GM18870 (cell line): ENCODE results near the gene CNTNAP2.
"Not testable (repeated sequence)": the region's sequence is repeated elsewhere in the genome, so short reads cannot be mapped to it uniquely, and the experiment has no call there.

Experiments used
- ATAC-seq: cut with Tn5 transposase; IDR thresholded peaks from one replicate; pipeline ENCODE4 v1.9.1; 2021; ENCODE audit warnings: moderate library complexity; ENCODE audit not compliant: unreplicated experiment

Gene CNTNAP2

DNA sequence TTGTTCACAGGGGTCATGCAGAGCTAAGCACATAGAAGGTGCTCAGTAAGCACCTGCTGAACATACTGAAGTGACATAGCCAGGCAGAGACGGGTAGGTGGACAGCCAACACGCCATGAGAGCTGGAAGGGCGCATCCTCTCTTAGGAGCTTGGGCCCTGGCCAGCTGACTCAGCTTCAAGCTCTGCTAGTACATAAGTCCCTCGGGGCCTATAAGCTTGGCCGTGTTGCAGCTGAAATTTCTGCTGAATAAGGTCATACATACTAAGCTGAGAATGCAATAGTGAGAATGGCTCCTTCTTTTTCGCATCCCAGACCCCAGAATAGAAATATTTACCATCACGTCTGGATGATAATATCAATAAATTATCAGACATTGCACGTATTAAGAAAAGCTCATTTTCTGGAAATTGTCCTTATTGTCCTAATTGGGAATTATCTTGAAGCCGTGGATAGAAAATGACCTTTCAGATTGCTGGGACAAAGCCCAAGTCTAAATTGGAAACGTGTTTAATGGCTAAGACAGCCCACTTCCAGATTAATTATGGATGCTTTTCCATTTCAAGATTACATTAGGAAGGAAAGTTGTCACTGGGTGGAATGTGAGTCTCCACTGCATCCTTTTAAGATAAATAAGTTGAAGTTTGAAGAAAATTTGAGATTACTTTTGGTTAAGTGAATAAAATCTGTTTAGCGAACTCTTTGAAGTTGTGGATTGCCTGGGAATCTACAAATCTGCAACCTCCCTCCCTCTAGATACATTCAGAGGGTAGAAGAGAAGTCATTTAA is 2186.9 kb downstream of the CNTNAP2 start:
- ATAC-seq = no peak

DNA sequence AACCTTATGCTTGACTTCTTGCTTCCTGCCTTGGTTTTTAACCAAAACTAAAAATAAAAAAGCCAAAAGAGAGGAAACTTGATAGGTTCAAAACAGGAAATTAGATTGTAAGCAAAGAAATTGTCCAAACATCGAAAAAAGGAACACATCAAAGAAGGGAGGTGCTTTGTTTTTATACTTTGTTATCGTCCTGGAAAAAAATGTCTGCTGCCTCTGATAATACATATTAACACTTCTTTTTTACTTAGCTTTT is 2187.4 kb downstream of the CNTNAP2 start:
- ATAC-seq = no peak

DNA sequence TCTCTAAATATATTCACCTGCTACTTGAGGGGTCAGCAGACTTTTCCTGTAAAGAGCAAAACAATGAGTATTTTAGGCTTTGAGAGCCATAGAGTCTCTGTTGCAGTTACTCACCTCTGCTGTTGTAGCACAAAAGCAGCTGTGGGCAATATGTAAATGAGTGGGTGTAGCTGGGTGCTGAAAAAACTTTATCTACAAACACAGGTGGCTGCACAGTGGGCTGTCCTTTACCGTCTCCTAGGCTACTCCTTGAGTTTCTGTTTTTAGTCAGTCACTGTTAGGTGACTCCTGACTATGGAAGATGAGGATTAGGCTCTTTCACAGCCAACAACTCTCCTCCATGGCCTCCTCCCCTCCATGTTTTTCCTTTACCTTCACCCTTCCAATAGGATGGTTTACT is 2187.9 kb downstream of the CNTNAP2 start:
- ATAC-seq = no peak

DNA sequence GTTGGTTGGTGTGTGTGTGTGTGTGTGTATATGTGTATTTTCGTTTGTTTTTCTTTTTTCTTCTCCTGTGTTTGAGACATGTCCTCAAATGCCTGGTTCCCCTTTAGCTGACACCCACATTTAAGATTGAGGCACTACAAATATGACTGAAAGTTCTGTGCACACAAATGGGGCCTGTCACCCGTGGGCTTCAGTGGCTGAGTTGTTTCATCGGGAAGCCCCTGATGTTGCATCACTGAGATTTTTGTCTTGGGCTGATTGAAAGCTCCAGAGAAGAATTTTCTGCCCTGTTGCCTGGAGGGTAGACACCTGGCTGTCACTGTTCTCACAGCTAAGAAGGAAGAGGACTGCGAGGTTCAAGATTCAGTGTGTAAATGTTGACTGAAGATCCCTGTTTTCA is 2190.2 kb downstream of the CNTNAP2 start:
- ATAC-seq = peak; percentile 68

DNA sequence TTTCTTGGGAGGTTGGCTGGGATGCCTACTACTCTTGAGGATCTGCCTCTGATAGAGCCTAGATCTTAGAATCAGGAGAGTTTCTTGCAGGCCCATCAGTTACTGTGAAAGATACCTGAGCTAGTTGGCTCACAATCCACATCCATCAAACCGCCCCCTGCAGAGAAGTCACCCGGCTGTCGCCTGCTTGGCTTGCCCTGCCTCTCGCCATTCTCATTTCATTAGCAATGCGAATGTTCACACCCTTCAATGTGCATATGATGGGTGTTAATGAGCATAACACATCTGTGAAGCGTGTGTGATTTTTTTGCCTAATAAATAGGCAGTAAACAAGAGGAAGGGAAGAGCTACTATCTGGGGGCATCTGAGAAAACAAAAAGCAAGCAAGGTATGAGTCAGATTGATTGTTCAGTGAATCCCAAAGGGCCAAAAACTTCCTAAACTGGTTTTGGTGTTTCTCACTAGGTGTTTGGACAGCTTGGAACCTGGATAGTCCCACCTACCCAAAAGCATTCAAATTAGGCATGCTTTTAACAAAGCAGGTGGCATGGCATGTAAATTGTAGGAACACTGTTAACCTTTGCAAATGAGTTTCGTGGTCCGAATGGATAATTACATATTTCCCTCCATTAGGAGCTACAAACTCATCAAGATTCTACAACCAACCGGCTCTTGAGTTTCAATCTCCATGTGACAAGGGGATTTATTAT is 2201.7 kb downstream of the CNTNAP2 start:
- ATAC-seq = no peak

DNA sequence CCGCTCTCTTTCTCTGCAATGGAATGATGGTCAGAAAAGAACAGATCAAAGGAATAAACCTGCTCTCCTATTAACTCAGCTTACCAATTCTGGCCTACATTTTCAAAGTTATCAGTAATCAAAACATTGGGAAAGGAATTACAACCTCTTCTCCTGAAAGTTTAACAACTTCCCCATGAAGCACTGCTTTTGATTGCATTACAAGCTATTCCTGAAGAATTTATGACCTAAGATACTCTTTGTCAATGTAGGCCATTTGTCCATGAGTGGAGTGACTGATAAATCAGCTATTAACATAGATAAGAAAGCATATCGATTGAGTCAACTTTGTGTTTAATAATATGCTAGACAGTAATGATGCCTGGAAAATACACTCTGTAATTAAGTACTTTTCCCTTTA is 2202.2 kb downstream of the CNTNAP2 start:
- ATAC-seq = no peak

DNA sequence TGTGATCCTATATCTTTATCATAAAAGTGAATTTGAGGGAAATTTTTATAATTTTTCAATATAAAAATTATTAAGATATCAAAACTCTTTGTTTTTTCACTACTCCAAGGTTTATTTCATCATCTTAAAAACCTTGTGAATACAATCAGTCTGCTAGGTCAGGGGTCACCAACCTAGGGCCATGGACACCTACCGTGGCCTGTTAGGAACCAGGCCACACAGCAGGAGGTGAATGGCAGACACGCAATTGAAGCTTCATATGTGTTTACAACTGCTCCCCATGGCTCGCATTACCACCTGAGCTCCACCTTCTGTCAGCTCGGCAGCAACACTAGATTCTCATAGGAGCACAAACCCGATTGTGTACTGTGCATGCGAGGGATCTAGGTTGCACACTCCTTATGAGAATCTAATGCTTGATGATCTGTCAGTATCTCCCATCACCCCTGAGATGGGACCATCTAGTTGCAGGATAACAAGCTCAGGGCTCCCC is 2202.8 kb downstream of the CNTNAP2 start:
- no peak for ATAC-seq

DNA sequence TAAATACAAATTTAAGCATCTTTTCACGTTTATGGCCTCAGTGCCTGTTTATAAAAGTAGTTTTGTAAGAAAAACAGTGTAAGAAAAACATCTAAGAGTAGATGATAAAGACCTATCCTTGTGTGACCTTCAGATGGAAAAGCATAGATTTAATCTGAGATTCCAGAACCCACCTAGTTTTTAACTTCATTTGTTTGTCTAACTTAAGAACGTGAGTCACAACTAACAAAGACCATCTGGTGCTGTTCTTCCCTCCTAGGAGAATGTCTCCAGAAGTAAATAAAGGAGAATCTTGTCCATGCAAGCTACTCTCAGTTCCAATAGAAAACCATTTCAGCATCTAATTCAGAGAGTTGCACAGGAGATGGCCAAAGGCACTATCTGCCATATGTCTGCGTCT is 2208.6 kb downstream of the CNTNAP2 start:
- no peak for ATAC-seq

DNA sequence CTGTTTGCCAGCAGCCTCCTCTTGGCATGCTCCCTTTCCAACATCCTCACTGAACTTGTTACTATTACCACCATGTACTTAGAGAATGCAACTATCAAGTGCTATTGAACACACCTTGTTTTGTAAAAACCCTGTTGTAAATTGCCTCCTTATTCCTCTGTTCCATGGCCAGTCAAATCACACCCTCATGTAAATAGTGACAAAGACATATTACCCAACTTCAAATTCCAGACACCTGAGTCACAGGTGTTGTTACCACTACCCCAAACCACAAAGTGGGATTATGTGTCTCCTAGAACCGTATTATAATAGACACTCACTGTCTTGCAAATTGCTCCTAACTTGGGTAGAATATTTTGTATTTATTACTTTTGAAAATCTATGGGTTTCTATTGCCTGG is 2210.8 kb downstream of the CNTNAP2 start:
- ATAC-seq = no peak

DNA sequence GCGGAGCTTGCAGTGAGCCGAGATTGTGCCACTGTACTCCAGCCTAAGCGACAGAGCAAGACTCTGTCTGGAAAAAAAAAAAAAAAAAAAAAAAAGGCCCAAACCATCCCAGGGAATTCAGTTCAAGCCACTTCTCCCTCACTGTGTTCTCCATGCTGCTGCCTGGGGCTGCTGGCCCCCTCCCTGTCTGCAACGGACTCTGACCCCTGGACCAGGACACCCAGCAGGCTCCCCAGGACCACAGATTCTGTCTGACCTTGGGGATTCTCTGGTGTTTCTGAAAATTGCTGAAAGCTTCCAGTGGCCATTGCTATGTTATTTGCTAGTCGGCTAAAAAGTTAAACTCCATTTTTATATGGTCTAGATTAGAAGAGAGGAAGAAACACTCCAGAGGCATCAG is 2212.3 kb downstream of the CNTNAP2 start:
- ATAC-seq = no peak

DNA sequence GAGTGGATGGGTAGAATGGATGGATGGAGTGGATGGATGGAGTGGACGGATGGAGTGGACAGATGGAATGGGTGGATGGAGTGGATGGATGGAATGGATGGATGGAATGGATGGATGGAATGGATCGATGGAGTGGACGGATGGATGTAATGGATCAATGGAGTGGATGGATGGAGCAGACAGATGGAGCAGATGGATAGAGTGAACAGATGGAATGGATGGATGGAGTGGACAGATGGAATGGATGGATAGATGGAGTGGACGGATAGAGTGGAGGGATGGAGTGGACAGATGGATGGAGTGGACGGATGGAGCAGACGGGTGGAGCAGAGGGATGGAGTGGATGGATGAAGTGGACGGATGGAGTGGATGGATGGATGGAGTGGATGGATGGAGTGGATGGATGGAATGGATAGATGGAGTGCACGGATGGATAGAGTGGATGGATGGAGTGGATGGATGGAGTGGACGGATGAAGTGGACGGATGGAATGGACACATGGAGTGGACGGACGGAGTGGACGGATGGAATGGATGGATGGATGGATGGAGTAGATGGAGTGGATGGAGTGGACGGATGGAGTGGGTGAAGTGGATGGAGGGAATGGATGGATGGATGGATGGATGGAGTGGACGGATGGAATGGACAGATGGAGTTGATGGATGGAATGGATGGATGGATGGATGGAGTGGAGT is 2213.7 kb downstream of the CNTNAP2 start:
- no peak for ATAC-seq

DNA sequence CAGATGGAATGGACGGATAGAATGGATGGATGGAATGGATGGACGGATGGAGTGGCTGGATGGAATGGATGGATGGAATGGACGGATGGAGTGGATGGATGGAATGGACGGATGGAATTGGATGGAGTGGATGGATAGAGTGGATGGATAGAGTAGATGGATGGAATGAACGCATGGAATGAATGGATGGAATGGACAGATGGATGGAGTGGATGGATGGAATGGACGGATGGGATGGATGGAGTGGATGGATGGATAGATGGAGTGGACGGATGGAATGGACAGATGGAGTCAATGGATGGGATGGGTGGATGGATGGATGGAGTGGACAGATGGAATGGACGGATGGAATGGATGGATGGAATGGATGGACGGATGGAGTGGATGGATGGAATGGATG is 2214.2 kb downstream of the CNTNAP2 start:
- ATAC-seq = no peak

DNA sequence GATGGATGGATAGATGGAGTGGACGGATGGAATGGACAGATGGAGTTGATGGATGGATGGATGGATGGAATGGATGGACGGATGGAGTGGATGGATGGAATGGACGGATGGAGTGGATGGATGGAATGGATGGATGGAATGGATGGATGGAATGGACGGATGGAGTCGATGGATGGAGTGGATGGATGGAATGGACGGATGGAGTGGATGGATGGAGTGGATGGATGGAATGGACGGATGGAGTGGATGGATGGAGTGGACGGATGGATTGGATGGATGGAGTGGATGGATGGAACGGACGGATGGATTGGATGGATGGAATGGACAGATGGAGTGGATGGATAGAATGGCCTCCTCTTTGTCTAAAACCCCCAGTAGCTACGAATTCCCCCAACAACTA is 2214.9 kb downstream of the CNTNAP2 start:
- ATAC-seq = not testable (repeated sequence)

DNA sequence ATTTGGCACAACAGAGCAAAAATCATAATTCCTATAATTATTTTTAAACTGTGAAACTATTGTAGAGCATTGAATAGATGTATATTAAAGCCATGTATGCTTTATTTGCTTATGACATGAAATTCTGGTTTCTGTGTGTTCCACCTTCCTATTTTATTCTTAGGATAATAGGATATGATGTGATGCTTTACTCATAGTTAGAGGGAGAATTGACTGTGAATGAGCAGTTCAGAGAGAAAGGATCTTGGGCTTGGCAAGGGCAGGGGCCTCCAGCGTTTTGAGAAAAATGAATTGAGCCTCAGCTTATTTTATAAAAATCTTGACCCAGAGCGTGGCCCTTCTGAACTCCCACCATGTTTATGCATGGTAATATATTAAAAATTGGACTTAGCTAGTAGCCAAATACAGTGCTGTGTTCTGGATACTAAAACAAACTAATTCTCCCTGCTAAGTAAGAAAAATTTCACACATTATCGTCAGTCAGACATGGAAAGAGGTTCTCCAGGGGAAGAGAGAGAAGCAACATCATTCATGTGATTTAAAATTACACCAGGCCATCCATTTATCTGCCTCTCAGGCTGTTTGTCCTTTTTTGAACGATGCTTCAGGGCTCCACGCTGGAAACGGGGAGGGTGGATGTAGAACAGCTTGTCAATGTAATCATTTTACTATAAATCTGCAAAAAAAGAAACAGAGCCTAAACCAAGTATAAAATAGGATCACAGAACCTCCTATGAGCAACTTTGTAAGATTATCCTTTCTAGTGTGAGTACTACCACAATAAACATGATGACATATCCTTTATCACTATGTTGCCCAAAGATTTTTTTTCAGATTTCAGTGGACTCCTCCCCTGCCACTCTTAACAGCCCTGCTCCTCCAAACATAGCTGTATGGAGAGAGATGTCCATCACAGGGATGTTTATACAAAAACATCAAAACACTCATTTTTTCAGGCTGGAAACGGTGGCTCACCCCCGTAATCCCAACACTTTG is 2215.9 kb downstream of the CNTNAP2 start:
- no peak for ATAC-seq

DNA sequence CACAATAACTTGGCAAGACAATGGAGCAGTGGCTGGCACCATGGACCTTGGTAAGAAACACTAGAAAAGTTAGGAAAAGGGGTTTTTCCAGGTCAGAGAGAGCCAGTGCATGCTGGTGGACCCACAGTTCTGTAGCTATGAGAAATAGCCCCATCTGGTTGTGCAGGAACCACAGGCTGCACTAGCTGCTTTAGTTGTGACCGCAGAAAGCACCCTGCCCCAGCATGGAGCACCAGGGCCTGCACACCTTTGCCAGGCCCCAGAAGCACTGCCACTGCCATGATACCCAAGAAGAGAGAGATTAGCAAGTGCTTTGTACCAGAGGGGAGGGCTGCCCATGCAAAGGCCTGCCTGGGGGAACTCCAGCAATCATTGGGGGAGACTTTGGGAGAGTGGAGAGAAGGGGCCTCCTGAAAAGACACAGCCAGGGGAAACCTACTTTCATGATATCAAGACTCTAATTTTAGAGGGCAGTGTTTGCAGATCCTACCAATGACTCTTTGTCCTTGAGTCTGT is 2217.9 kb downstream of the CNTNAP2 start:
- ATAC-seq = no peak

DNA sequence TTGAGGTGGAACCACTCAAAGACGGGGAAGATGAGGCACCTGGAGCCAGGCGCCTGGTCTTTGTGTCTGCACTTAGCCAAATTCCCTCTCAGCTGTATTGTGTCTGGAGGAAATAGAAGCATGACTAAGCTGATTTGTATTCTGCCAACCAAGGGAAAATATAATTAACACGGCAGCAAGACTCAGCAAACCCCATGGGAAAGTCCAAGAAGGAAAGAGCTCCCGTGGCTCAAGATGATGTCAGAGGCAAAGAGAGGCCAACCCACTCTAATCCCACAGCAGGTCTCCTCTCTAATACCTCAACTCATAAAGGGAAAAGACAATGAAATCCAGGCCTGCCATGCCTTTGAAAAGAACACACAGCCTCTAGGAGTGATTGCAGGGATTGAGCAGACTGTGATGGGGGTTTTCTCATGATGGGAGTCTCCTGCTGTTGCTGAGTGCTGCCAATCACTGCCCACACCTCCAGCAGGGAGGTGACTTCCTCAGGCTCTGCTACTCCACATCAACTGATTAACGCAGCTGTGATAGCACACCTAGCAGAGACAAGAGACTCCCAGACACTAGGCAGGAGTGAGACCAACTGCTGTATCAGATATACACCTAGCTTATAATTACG is 2218.5 kb downstream of the CNTNAP2 start:
- no peak for ATAC-seq

DNA sequence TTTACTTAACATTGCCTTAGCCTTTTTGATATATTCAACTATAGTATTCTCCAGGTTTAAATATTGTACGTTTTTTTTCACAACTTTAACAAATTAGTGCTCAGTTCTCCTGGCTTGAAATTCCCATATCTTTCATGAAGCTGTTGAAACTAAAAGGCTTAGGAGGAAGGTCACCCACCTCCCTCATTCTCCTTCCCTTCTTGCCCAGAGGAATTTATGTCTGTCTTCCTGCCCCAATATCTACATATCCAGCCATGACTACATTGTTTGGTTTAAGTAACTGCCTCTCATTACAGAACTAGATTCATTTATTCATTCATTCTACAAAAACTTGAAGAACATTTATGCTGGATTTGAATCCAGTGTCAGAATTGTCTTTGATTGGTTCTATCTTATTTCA is 2219.2 kb downstream of the CNTNAP2 start:
- ATAC-seq = no peak

DNA sequence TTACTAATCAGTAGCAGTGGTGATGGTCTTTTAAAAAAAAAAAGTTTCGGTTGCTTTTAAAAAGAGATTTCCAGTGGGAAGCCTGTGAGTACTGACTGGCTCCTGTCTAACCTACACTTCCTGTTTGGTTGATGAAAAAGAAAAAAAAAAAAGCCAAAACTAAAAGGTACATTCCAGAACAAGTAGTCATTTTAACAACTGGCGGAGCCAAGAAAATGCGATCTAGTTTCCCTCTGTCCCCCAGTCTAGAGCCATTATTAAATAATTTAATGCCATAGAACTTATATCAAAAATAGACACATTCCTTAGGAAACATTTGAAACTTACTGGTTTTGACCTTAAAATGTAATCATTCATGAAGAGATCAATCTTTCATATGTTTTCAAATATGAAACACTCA is 2219.8 kb downstream of the CNTNAP2 start:
- no peak for ATAC-seq

DNA sequence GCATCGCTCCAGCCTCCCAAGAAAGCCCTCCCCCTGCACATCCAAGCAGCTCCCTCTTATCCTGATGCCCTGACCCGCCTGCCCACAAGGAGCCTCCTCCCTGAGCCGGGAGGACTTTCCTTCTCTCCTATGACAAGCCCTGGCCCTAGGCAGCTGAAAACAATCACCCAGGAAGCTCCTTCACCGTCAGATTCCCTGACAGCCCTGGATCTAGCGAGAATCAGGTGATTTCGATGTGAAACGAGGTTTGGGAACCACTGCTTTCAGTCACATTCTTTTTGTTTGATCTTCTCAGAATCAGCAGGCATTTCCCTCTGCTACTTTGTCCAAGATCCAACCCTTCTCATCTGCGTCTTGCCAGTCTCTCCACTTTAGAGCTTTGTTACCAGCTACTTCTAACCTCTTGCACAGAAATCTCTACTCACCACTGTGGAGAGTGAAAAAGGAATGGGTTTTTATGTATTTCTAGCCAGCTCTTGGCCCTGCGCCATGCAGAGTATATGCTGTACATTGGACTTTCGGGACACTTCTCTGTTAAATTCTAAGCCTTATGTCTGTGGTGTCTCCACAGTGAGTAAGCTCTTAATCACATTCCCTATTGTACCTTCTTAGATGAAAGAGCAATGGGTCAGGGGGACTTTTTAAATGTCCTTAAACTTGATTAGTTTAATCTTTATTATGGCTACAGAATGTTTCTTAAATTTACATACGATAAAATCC is 2220.8 kb downstream of the CNTNAP2 start:
- ATAC-seq = no peak
